HG02870 (cell line): ENCODE measurements around the gene FSTL4.

Source experiments
- ATAC-seq: cut with Tn5 transposase; IDR thresholded peaks from one replicate; pipeline ENCODE4 v1.9.1; 2021; ENCODE audit warnings: mild to moderate bottlenecking, moderate library complexity; ENCODE audit not compliant: unreplicated experiment

The FSTL4 gene

GRCh38 chr5:133393776-133394476 is 218.4 kb downstream of the FSTL4 start:
- ATAC-seq: no peak

GRCh38 chr5:133392448-133392847 is 219.9 kb downstream of the FSTL4 start:
- no peak for ATAC-seq

- no peak for ATAC-seq
Measured at GRCh38 chr5:133391354-133392136, 220.8 kb downstream of the FSTL4 start.

GRCh38 chr5:133390416-133391353 is 221.7 kb downstream of the FSTL4 start:
- no peak for ATAC-seq

- ATAC-seq: no peak
Measured at GRCh38 chr5:133389066-133389590, 223.2 kb downstream of the FSTL4 start.

- no peak for ATAC-seq
Measured at GRCh38 chr5:133387621-133388020, 224.7 kb downstream of the FSTL4 start.

GRCh38 chr5:133387091-133387490 is 225.2 kb downstream of the FSTL4 start:
- ATAC-seq: no peak

- ATAC-seq: no peak
Measured at GRCh38 chr5:133386662-133387061, 225.7 kb downstream of the FSTL4 start.

- no peak for ATAC-seq
Measured at GRCh38 chr5:133385346-133385745, 227.0 kb downstream of the FSTL4 start.

GRCh38 chr5:133384903-133385302 is 227.4 kb downstream of the FSTL4 start:
- no peak for ATAC-seq

- no peak for ATAC-seq
Measured at GRCh38 chr5:133384120-133384855, 228.1 kb downstream of the FSTL4 start.

GRCh38 chr5:133383580-133383939 is 228.8 kb downstream of the FSTL4 start:
- ATAC-seq: no peak

GRCh38 chr5:133382661-133383579 is 229.4 kb downstream of the FSTL4 start:
- no peak for ATAC-seq

GRCh38 chr5:133381571-133382365 is 230.6 kb downstream of the FSTL4 start:
- ATAC-seq: no peak

- no peak for ATAC-seq
Measured at GRCh38 chr5:133381041-133381440, 231.3 kb downstream of the FSTL4 start.

GRCh38 chr5:133377736-133378135 is 234.6 kb downstream of the FSTL4 start:
- ATAC-seq: no peak

- no peak for ATAC-seq
Measured at GRCh38 chr5:133376986-133377385, 235.4 kb downstream of the FSTL4 start.

GRCh38 chr5:133373121-133373870 is 239.0 kb downstream of the FSTL4 start:
- ATAC-seq: no peak
